AG09319 (cell line): Measurements from ENCODE around the gene SFPQ.

ENCODE experiments used
- DNase-seq: peaks from one replicate; pipeline ENCODE4 v3.0.0-alpha.2; 2010; ENCODE audit warnings: low read depth; ENCODE audit errors: extremely low read depth
- TF ChIP-seq, protein P1 (sequence below): IDR thresholded peaks from 2 replicates; pipeline ENCODE4 v1.5.1; 2011; ENCODE audit warnings: low read depth, mild to moderate bottlenecking, inconsistent platforms, low read length, moderate library complexity

Gene SFPQ

DNA sequence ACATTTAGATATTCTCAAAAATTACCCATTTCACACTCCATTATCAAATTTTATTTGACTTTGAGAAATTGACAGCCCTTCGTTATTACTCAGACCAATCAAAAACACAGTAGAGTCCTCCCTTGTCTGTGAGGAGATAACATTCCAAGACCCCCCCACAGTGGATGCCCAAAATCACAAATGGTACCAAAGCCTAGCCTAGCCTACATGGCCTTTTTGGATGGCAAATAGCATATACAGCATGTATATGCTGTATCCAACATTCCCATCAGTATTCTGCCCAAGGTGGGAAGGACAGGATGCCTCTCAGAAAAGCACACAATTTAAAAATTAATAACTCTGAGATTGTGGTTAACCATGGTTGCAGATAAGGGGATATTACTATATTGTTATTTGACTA, 17.3 kb downstream of the SFPQ start:
- DNase-seq = no peak
- TF ChIP-seq, protein P1, sequence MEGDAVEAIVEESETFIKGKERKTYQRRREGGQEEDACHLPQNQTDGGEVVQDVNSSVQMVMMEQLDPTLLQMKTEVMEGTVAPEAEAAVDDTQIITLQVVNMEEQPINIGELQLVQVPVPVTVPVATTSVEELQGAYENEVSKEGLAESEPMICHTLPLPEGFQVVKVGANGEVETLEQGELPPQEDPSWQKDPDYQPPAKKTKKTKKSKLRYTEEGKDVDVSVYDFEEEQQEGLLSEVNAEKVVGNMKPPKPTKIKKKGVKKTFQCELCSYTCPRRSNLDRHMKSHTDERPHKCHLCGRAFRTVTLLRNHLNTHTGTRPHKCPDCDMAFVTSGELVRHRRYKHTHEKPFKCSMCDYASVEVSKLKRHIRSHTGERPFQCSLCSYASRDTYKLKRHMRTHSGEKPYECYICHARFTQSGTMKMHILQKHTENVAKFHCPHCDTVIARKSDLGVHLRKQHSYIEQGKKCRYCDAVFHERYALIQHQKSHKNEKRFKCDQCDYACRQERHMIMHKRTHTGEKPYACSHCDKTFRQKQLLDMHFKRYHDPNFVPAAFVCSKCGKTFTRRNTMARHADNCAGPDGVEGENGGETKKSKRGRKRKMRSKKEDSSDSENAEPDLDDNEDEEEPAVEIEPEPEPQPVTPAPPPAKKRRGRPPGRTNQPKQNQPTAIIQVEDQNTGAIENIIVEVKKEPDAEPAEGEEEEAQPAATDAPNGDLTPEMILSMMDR = no peak

DNA sequence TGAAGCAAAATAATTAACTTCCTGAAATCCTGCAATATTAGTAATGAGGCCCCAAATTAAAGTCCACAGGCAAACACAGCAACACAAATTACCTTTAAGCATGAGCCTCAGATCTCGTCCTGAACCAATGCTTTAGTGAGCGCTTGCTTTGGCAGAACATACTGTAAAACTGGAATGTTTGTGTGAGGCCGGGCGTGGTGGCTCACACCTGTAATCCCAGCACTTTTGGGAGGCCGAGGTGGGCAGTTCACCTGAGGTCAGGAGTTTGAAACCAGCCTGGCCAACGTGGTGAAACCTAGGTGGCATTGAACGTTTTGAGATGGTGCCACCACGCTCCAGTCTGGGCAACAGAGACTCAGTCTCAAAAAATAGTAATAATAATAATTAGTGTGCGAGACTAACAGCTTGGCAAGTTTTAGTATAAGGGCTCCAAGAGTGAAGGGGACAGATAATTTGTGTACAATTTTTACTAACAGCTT, 17.8 kb downstream of the SFPQ start:
- DNase-seq = no peak
- TF ChIP-seq, protein P1 = no peak

DNA sequence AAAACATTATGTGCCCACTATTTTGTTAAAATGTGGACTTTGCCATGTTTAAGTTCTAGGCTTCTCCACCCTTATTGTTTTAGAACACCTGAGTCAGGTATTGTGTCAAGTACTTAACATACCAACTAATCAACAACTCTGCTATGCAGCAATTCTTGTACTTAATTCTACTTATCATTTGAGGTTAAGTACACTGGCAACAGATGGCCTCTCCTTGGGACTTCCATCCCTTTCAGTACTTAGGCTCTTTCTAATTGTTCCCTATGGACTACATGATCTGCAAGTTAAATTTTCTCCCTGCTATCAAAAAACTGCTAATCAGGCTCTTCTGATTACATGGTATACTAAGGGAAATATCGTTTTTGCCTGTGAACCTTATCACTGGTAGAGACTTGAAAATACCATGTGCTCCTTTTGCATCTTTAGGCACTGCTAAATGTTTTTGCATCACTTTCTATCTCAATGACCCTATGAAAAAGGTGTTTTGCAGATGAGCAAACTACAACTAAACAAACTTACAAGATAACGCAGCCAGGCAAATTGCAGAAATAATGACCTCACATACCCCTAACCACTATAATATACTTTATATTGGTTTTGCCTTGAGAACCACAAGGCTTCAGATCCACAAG, 18.9 kb downstream of the SFPQ start:
- DNase-seq = no peak

DNA sequence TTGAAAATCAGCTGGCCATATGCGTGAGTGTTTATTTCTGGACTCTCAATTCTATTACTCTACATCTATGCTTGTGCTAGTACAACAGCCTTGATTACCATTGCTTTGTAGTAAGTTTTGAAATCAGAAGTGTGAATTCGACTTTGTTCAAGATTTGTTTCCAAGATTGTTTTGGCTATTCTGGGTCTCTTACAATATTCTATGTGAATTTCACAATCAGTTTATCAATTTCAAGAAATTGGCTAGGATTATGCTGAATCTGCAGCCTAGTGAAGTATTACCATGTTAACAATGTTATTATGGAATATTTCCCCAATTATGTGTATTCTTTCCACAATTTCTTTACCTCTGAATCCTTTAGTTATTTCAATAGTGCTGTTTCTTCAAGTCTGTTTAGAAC, 19.5 kb downstream of the SFPQ start:
- DNase-seq = no peak
- TF ChIP-seq, protein P1 = no peak

More for the DNA sequence above, 18.9 kb downstream of the SFPQ start:
- TF ChIP-seq, protein P1 = no peak

DNA sequence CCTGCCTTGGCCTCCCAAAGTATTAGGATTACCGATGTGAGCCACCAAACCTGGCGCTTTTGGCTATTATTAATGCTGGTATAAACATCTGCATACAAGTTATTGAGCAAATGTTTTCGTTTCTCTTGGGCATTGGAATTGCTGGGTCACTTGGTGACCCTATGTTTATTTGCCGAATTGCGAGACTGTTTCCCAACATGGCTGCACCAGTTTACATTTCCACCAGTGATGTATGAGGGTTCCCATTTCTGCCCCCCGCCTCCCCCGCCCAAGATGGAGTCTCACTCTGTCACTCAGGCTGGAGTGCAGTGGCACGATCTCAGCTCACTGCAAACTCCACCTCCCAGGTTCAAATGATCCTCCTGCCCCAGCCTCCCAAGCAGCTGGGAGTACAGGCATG, 20.9 kb downstream of the SFPQ start:
- TF ChIP-seq, protein P1 = no peak
- DNase-seq = no peak

DNA sequence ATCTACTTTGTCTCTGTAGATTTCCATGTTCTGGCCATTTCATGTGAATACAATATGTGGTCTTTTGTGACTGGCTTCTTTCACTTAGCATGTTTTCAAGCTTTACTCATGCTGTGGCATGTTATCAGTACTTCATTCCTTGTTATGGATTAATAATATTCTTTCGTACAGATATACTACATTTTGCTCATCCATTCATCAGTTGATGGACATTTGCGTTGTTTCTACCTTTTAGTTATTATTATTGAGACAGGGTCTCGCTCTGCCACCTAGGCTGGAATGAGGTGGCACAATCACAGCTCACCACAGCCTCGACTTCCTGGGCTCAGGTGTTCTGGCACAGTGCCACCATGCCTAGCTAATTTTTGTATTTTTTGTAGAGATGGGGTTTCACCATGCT, 21.4 kb downstream of the SFPQ start:
- TF ChIP-seq, protein P1 = no peak
- no peak for DNase-seq

DNA sequence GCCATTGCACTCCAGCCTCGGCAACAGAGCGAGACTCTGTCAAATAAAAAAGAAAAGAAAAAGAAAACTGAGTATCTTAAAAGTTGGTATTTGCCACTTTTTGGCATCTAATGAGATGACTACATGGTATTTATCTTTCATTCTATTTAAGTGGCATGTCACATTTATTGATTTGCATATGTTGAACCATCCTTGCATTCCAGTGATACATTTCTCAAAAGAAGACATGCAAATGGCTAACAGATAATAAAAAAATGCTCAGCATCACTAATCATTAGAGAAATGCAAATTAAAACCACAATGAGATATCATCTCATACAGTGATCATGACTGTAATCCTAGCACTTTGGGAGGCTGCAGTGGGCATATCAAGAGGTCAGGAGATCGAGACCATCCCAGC, 28.1 kb downstream of the SFPQ start:
- TF ChIP-seq, protein P1 = no peak
- DNase-seq = no peak
